ENCODE results near the gene PRKCQ. TPM values are rescaled to one million over a fixed set of nuclear protein-coding genes. Genes with fewer than 3 reads are reported as not detected.

PRKCQ gene
- total RNA-seq, 2 donors from 2014 or later: 0.41 to 0.42 TPM

DNA sequence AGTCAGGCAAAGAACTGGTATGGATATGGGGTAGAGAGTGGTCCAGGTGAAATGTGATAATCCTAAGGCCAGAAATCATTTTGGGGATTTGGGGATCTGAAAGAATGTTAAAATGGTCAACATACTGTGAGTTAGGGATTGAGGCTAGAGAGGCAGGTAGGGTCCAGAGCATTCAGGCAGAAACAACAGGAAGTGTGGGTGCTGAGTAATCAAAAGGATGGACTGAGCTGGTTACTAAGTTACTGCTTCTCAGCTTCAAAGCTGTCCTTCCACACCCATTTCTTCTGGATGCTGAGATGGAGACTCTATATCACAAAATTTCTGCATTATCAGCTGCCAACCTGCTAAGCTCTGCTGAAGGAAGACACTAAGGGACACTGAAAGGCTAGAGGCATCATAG is 30.6 kb upstream of the PRKCQ start:
- no peak for ATAC-seq (ENCODE audit: insufficient number of reproducible peaks, low FRiP score, low read depth)

DNA sequence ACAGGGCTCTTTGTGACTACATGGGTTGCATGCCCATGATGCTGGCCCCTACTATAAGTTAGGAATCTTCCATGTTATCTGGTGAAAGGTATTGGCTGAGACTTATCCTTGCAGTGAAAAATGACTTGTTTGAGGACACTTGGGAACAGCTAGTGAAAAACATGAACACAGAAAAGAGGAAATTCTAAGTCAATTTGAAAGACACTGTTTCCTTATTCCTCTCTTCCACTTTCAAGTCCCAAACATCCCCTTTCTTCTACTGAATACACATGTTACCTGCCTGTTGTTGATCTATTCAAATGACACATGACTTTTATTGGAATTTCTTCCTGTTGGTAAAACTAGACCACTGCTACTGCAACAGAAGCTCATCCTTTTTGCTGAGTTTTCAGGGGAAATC is 29.5 kb upstream of the PRKCQ start:
- Histone ChIP-seq H3K9me3 (no peaks in the 10 kb centered on the region), H3K27ac (no peak overlapping the region), H3K4me1 (ENCODE audit: control insufficient read depth in 1 of 2, low read depth in 2 of 2) (no peaks in the 10 kb centered on the region), H3K4me3 (no peak overlapping the region), H3K27me3 (replicated peaks; ENCODE audit: insufficient read depth) (no peaks in the 10 kb centered on the region), H3K36me3 (no peaks in the 10 kb centered on the region)
- ATAC-seq (ENCODE audit: insufficient number of reproducible peaks, low FRiP score, low read depth): no peak
- DNase-seq (ENCODE audit: low spot score): no peak
- TF ChIP-seq, protein P1, sequence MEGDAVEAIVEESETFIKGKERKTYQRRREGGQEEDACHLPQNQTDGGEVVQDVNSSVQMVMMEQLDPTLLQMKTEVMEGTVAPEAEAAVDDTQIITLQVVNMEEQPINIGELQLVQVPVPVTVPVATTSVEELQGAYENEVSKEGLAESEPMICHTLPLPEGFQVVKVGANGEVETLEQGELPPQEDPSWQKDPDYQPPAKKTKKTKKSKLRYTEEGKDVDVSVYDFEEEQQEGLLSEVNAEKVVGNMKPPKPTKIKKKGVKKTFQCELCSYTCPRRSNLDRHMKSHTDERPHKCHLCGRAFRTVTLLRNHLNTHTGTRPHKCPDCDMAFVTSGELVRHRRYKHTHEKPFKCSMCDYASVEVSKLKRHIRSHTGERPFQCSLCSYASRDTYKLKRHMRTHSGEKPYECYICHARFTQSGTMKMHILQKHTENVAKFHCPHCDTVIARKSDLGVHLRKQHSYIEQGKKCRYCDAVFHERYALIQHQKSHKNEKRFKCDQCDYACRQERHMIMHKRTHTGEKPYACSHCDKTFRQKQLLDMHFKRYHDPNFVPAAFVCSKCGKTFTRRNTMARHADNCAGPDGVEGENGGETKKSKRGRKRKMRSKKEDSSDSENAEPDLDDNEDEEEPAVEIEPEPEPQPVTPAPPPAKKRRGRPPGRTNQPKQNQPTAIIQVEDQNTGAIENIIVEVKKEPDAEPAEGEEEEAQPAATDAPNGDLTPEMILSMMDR (IDR thresholded peaks at IDR 0.05): no peak

More for the DNA sequence above, 30.6 kb upstream of the PRKCQ start:
- Histone ChIP-seq H3K27me3 (replicated peaks; ENCODE audit: insufficient read depth) (no peaks in the 10 kb centered on the region), H3K4me1 (ENCODE audit: control insufficient read depth in 1 of 2, low read depth in 2 of 2) (no peaks in the 10 kb centered on the region), H3K27ac (no peak overlapping the region), H3K36me3 (no peaks in the 10 kb centered on the region), H3K4me3 (no peak overlapping the region), H3K9me3 (no peaks in the 10 kb centered on the region)
- no peak for DNase-seq (ENCODE audit: low spot score)
- TF ChIP-seq, protein P1 (IDR thresholded peaks at IDR 0.05): no peak

DNA sequence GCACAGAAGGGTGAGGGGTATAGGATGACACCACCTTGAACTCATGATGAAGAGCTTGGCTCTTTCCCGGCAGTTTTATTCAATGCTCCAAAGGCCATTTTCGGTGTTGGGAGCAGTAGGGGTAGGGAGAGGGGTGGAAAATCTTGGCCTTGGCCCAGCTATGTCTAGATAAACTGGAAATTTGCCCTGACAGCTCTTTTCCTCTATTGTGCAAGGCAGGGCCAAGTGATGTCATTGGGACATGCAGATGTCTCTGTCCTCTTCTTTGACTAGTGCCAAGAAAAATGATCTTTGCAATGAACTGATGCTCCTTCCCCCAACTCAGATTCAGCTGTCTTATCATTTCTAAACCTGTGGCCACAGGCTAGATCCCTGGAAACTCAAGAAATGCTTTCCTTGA is 27.7 kb upstream of the PRKCQ start:
- Histone ChIP-seq H3K27me3 (replicated peaks; ENCODE audit: insufficient read depth) (no peaks in the 10 kb centered on the region), H3K9me3 (no peaks in the 10 kb centered on the region), H3K36me3 (no peaks in the 10 kb centered on the region), H3K27ac (no peak overlapping the region), H3K4me1 (ENCODE audit: control insufficient read depth in 1 of 2, low read depth in 2 of 2) (no peaks in the 10 kb centered on the region), H3K4me3 (no peak overlapping the region)
- ATAC-seq (ENCODE audit: insufficient number of reproducible peaks, low FRiP score, low read depth) (no peak), DNase-seq (ENCODE audit: low spot score) (no peak)
- TF ChIP-seq, protein P1 (IDR thresholded peaks at IDR 0.05): no peak

DNA sequence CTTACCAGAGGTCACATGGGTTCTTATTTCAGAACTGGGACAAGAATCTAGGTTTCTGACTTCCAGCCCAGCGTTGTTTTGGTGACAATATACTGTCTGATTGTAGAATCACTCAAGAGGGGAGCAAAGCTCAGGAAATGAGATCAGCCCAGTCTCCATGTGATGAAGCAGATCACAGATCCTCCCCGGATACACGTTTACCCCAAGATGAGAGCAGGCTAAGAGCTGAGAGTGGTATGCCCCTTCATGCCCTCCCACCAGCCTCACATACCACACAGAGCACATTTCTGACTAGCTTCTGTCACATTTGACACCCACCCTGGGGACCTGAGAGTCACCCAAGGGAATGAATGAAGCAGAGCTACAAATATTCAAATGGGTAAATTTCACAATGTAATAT is 27.1 kb upstream of the PRKCQ start:
- TF ChIP-seq, protein P1 (IDR thresholded peaks at IDR 0.05): no peak
- DNase-seq (ENCODE audit: low spot score): no peak
- no peaks in the 10 kb centered on the region for H3K36me3 ChIP-seq
- no peak overlapping the region for H3K27ac ChIP-seq
- no peaks in the 10 kb centered on the region for H3K9me3 ChIP-seq
- no peak overlapping the region for H3K4me3 ChIP-seq
- no peaks in the 10 kb centered on the region for H3K27me3 ChIP-seq (replicated peaks; ENCODE audit: insufficient read depth)
- H3K4me1 ChIP-seq (ENCODE audit: control insufficient read depth in 1 of 2, low read depth in 2 of 2): no peaks in the 10 kb centered on the region
- no peak for ATAC-seq (ENCODE audit: insufficient number of reproducible peaks, low FRiP score, low read depth)

DNA sequence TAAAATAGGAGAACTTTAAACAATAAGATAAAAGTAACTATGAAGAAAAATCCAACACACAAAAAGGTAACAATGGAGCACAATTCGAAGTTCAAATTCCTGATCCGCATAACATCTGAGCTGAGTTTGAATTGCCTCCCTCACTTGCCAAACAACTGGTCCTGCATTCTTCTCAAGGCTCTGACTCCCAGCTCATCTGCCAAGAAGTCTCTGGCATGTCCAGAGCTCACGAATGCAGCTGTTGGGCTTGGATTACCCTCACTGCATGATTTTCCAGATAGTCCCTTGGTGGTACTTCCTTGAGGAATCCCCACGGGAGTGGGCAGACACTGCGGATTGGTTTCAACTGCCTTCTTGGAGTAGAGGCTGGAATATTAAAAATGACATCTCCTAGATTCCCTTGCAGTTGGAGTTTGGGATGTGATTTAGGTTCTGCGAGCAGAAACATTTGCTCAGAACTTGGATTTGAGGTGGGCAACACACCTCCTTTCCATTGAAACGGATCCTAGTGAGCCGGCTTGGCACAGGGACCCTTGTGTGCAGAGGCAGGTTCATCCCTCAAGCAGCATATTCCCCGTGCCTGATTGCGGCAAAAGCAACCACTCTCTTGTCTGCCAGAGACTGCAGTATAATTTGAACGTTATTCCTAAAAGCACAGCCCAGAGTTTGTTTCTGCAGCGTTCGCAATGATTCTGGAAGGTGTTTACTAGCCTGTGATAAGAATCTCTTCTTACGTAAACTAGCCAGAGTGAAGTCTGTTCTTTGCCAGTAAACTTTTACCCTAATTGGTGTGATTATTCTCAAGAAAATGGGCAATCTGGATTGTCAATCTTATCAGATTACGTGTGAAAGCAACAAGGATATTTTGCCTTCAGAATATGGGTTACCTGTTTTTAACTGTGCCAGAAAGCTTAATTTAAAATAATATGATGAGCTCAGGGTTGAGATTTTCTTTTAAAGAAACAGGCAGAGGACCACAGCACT is 23.4 kb upstream of the PRKCQ start:
- Histone ChIP-seq H3K27ac (no peak overlapping the region), H3K4me1 (ENCODE audit: control insufficient read depth in 1 of 2, low read depth in 2 of 2) (no peaks in the 10 kb centered on the region), H3K4me3 (no peak overlapping the region), H3K9me3 (no peaks in the 10 kb centered on the region), H3K27me3 (replicated peaks; ENCODE audit: insufficient read depth) (no peaks in the 10 kb centered on the region), H3K36me3 (no peaks in the 10 kb centered on the region)
- TF ChIP-seq, protein P1 (IDR thresholded peaks at IDR 0.05): no peak
- no peak for ATAC-seq (ENCODE audit: insufficient number of reproducible peaks, low FRiP score, low read depth)
- no peak for DNase-seq (ENCODE audit: low spot score)
